HTR-8/SVneo (cell line): Measurements from ENCODE around the gene DYRK1B.

ENCODE experiments used
- DNase-seq: peaks from one replicate; pipeline ENCODE4 v3.0.0; 2011; ENCODE audit warnings: low spot score, mixed read lengths; ENCODE audit not compliant: insufficient read length
- FAIRE-seq: peaks from 2 replicates; lab custom pipeline; 2011; peaks lifted over from hg19 to GRCh38; lab: Jason Lieb, UNC

The DYRK1B gene

DNA sequence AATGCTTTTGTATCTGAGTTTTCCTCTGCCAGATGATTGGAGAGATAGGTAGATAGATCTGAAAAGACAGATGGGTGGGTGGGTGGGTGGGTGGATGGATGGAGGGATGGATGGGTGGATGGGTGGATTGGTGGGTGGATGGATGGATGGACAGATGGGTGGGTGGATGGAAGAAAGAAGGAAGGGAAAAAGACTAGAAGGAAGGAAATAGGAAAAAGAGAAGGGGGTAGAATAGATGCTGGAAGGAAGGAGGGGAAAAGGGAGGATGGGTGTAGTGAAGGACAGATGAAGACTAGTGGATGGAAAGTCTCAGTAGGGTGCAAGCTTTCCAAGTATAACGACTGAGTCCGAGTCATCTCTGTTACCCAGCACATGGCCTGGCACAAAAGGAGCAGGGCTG lies 31.2 kb upstream of the DYRK1B start:
- no peak for FAIRE-seq
- DNase-seq: no peak

DNA sequence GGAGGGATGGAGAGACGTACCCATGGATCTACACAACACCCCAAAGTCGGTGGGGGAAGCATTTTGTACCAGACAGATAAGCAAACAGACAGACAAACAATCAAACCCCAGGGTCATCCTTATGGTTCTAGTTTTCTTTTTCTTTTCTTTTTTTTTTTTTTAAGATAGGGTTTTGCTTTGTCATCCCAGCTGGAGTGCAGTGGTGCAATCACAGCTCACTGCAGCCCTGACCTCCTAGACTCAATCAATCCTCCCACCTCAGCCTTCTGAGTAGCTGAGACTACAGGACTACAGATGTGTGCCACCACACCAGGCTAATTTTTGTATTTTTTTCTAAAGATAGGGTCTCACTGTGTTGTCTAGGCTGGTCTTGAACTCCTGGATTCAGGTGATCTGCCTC lies 30.2 kb upstream of the DYRK1B start:
- FAIRE-seq (no peak), DNase-seq (no peak)

DNA sequence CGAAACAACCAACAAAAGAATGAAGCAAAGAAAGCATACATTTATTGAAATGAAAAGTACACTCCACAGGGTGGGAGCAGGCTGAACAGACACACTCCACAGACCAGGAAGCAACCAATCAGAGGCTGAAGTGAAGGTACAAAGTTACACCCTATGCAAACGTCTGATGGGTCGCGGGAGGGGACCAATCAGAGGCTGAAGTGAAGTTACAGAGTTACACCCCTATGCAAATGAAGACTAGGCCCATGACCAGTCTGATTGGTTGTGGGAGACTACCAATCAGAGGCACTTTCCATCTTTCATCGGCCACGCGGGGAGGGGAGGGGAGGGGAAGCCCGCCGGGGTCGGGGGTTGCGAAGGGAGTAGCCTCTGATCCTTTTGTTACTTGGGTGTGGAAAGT lies 24.6 kb upstream of the DYRK1B start:
- DNase-seq (no peak), FAIRE-seq (no peak)

DNA sequence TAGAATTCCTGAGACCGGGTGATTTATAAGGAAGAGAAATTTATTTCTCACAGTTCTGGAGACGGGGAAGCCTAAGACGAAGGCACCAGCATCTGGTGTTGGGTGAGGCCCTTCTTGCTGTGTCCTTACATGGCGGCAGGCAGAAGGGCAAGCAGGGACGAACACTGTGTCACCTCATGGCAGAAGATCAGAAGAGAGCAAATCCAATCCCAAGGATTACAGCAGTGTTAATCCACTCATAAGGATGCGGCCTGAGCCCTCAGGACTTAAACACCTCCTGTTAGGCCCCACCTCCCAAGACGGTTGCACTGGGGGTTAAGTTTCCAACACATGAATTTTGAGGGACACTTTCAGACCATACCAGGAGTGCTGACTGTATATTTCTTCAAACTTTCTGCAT lies 18.9 kb upstream of the DYRK1B start:
- DNase-seq (no peak), FAIRE-seq (no peak)

- FAIRE-seq (no peak), DNase-seq (no peak)
Measured at GRCh38 chr19:39850892-39851291, 16.9 kb upstream of the DYRK1B start.

GRCh38 chr19:39848392-39848791 lies 14.4 kb upstream of the DYRK1B start:
- no peak for FAIRE-seq
- DNase-seq: no peak

DNA sequence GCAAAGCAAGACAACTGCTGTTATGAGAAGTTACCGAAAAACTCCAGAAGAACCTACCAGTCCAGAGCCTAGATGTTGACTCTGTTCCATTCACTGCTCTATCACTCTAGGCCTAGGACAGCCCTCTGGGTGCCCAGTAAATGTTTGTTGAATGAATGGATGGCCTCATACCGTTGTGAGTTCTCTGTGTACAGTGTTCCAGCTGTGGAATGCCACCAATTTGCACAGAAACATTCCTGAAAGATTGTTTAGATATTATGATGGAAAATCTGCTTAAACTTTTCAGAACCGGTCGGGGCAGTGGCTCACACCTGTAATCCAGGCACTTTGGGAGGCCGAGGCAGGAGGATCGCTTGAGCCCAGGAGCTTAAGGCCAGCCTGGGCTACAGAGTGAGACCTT lies 13.6 kb upstream of the DYRK1B start:
- FAIRE-seq: no peak
- DNase-seq: no peak

- FAIRE-seq (no peak), DNase-seq (no peak)
Measured at GRCh38 chr19:39846678-39847486, 12.9 kb upstream of the DYRK1B start.

GRCh38 chr19:39845933-39846677 lies 12.1 kb upstream of the DYRK1B start, which contains the start of gene FBL:
TSS of gene FBL (minus strand) at chr19:39846379. CDS start at chr19:39846300, 79 bp downstream.
- FAIRE-seq (peak; percentile 82), DNase-seq (peak; percentile 97)

DNA sequence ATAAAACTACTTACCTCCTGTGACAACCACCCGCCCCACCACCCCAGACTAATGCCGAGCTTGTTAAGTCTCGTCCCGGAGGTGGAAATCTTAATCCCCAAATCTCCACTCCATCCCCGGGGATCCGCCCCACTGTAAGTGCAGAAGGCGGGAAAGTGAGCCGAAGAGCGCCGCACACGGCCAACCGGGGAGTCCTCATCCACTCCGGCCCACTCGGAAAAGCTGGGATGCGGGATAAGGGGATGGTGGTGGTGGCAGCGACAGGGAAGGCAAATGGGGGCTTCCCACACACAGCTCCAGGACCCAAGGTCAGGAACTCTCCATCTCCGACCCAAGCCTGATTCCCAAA lies 11.6 kb upstream of the DYRK1B start:
- DNase-seq (no peak), FAIRE-seq (no peak)

DNA sequence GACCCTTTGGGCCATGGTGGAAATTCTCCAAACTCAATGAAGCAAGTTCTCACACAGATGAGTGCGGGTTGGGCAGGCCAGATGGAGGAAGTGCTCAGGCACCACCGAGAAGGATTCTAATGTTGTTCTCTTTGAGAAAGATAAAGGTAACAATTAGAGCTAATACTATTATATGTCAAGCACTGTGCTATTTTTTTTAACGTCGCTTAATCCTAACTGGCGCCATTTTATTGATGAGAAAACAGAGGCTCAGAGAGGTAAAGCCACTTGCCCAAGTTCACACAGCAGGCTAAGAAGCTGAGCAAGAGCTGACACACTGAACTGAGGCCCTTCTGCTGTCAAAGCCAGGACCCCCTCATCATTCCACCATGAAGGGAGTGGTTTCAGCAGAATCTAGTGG lies 11.2 kb upstream of the DYRK1B start:
- FAIRE-seq: no peak
- no peak for DNase-seq

DNA sequence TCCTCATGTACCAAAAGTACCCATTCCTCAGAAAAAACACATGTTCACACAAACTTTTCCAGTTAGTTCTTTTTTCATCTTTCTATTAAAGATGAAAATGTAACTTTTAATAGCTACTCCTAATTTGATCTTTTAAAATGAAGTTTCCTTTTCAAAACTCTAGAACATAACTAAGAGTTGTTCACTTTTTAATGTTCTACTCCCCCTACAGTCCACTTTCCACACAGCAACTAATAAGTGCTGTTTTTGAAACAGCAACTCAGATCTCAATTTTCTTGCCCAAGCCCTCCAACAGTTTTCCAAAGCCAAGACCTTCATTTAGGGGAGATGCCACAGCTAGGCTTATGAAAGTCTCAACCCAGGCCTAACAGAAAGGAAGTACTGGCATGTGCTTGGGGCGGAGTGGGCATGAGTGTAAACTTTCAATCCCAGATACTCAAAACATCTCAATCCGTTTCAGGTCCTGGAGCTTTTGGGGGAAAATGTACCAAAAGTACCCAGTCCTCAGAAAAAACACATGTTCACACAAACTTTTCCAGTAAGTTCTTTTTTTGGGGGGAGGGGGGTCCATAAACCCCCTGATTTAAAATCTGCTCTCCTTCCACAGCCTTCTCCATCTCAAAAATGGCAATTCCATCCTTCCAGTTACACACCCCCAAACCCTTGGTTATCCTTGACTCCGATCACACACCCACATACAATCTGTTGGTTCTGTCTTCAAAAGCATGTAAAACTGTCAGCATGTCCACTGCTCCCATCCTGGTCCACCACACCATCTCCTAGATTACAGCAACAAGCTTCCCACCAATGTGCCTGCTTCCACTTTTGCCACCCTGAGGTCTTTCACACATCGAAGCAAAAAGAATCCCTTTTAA lies 10.2 kb upstream of the DYRK1B start:
- DNase-seq: peak; percentile 43
- FAIRE-seq: no peak

DNA sequence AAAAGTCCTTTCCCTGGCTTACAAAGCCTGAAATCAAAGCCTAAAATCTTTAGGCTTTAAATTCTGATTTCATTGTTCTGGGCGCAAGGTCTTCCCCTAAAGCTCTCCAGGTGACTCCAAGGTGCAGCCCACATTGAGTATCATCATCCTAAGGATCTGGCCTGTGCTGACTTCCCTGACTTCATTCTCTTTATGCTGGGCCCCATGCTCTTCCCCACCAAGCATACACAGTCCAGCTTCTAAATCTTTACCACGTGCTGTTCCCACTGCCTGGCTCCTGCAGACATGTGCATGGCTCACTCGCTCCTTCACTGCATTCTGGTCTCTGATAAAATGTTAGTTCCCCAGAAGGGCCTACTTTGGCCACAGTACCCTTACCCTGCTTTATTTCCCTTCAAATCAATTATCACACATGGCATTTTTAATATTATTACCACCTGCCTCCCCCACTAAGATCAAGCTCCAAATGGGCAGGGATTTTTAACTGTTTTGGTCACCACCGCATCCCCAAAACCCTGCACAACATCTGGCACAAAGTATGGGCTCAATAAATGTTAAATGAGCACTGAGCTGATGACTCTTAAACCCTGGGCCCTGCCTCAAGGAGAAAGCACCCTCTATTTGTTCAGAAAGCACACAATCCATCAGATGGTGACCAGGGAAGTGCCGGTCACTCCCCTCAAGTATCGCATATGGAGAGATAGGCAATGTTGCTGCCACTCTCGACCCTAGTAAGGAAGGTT lies 8.9 kb upstream of the DYRK1B start:
- no peak for FAIRE-seq
- DNase-seq: no peak

- DNase-seq (no peak), FAIRE-seq (no peak)
Measured at GRCh38 chr19:39841041-39841440, 7.1 kb upstream of the DYRK1B start.

GRCh38 chr19:39840492-39840891 lies 6.5 kb upstream of the DYRK1B start:
- DNase-seq (no peak), FAIRE-seq (no peak)

GRCh38 chr19:39839678-39840327 lies 5.8 kb upstream of the DYRK1B start:
- DNase-seq: no peak
- no peak for FAIRE-seq

DNA sequence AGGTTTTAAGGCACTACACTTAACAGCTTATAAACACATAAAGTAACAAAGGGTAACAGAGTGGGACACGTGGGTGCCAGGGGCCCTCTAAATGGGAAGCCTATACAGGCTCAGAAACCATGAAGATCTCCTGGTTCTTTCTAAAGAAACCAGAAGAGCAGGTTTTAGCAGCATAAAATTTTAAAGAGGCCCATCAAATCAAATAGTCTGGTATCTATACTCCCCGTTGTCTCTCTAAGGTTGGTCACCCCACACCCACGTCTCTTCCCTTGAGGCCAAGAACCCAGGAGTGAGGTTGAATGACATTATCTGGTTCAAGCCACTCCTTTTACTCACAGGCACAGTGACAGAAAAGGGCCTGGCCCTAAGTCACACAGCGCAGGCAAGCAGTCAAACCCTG lies 4.6 kb upstream of the DYRK1B start:
- no peak for DNase-seq
- no peak for FAIRE-seq

- no peak for FAIRE-seq
- no peak for DNase-seq
Measured at GRCh38 chr19:39837978-39838377, 4.0 kb upstream of the DYRK1B start.

DNA sequence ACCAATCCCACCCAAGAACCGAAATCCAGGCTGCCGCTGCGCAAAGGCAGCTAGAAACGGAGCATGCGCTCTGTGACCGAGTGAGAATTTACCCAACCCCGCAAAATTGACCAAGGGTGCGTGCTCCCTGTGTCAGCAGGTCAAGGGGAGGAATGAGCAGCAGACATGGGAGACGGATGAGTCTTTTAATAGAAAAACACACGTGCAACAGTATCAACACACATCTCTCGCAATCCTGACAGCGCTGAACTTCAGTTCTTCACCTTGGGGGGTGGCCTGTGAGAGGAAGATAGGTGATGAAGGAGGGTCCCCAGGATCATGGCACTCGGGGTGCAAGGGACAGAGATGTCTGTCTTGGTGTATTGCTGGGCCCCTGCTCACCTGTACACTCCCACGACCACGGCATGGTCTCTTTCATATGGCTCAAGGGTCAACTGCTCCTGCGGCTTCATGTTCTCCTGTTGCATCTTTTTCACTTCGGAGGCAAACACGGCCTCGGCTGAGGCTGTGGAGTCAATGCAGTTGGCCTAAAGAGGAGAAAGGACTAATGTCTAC lies 402 bp upstream of the DYRK1B start:
- DNase-seq (no peak), FAIRE-seq (no peak)

DNA sequence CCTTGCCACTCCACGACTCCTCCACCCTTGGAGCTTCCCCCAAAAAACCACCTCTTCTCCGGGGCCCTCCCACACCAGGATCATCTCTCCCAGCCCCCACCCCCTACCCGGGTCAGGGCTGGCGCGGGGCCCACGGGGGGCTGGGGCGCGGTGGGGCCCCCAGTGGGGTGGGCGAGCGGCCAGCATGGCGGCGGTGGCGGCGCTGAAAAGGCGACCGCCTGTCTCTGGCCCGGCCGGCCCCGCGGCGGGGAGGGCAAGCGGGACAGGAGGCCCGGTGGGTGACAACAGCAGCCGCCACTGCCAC lies 850 bp downstream of the DYRK1B start:
- FAIRE-seq (no peak), DNase-seq (no peak)
